GM12873 (cell line): ENCODE data around the gene MICA.

ENCODE experiments used
- CTCF ChIP-seq: IDR thresholded peaks from 2 replicates; pipeline ENCODE4 v1.5.1; 2012; ENCODE audit warnings: low read depth, mild to moderate bottlenecking, moderate library complexity, low read length, control low read depth; ENCODE audit not compliant: insufficient read depth; ENCODE audit errors: missing control alignments

Gene MICA

GRCh38 chr6:31381666-31382065 is 21.7 kb upstream of the MICA start:
- TF ChIP-seq CTCF, result no peak

- TF ChIP-seq CTCF, result no peak
These were observed 20.2 kb upstream of the MICA start for GRCh38 chr6:31383149-31383548.

DNA sequence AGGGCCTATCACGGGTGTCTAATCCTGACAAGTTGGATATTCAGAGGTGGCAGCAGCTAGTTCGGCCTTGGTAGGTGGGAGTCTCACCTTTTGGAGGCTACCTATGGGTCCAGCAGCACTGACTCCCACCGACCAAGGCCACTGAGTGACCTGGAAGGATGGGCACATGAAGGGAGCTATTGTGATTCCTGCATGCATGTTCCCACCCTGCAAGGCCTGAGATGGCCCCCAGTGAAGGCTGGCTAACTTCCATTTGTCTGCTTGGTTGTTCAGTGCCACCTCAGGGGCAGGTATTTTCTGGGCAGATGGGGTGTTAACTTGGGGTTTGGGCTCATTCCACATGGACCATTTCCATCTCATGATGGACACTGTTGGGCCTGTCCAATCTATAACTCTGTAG is 18.4 kb upstream of the MICA start:
- no peak for TF ChIP-seq CTCF

DNA sequence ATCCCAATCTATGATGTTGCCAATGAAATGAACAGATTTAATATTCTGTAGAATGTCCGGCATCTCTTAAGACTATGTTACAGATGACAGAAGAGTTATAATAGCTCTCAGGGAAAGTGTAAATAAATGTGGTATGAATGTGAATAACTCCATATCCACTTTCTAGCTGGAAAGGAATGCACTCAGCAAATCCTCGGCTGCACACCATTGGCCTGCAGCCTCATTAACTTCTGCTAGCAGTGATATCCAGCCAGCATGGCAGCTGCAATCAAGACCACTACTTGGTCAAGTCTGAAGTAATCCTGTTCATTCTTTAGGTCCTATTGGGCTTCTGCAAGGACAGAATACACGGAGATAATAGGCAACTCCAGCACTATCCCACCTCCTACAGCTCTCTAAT is 17.3 kb upstream of the MICA start:
- TF ChIP-seq CTCF, result no peak

- TF ChIP-seq CTCF, result no peak
These were observed 16.4 kb upstream of the MICA start for GRCh38 chr6:31386977-31387376.

GRCh38 chr6:31393932-31394331 is 9.5 kb upstream of the MICA start:
- no peak for TF ChIP-seq CTCF

- TF ChIP-seq CTCF, result no peak
These were observed 9.0 kb upstream of the MICA start for GRCh38 chr6:31394381-31394780.

- no peak for TF ChIP-seq CTCF
These were observed 7.6 kb upstream of the MICA start for GRCh38 chr6:31395832-31396231.
